ENCODE measurements around the gene ARHGAP15. TPM values are rescaled to one million over a fixed set of nuclear protein-coding genes. Genes with fewer than 3 reads are reported as not detected.

Gene ARHGAP15
- total and polyA plus RNA-seq, 5 donors from 2014 or later = 242 to 285 (median 260) TPM

DNA sequence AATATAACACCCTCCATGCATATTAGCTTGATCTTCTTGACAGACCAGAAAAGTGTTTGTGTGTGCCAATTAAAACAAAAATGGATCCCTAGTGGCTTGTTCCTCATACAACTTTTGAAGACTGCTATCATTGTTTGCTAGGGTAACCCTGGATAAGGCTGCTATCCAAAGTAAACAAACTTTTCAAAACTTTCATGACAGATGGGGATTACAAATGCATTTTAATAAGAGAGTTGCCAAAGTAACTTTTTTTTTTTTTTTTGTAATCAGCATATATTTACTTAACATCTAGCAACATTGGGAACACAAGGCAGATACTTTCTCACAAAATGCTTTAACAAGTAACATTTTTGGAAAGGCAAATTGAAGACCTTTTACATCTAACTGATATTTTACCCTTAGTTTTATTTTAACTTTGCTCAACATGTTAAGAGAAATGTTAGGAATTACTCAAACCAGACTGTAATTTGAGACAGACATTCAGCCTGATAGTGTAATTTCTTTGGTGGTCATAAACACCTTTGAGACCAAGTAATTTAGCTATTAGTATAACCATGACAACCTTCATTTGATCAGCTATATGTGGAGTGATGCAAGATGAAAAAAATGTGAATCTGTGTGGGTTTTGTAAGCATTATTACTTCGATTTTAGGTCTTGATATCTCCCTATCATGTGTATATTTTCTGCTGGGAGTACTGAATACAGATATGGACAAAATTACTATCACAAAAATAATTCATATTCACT, 300.9 kb downstream of the ARHGAP15 start:
- Mint-ChIP-seq H3K36me3 (peaks cover 9% of the 10 kb centered on the region), H3K4me1 (peaks cover 31 to 57% (median 54%) of the 10 kb centered on the region in 4 donors), H3K9me3 (no peaks in the 10 kb centered on the region), H3K4me3 (no peak overlapping the region), H3K27ac (no peak overlapping the region), H3K27me3 (no peaks in the 10 kb centered on the region)
- no peak overlapping the region for H3K27ac ChIP-seq (ENCODE audit: insufficient read depth, low read length, poor library complexity, severe bottlenecking)
- DNase-seq = no peak
- H3K36me3 ChIP-seq (ENCODE audit: control insufficient read depth, insufficient read depth, low read length) = peaks cover 5% of the 10 kb centered on the region
- no peak for ATAC-seq (ENCODE audit: low read depth in 2 of 2)
- no peak overlapping the region for H3K4me3 ChIP-seq (ENCODE audit: low read depth, low read length)
- H3K9me3 ChIP-seq (ENCODE audit: control insufficient read depth in 2 of 2, low read length in 2 of 2) = no peaks in the 10 kb centered on the region
- peaks cover 3% of the 10 kb centered on the region for H3K4me1 ChIP-seq (ENCODE audit: control insufficient read depth, insufficient read depth, low read length, poor library complexity, severe bottlenecking)
- H3K27me3 ChIP-seq (ENCODE audit: control insufficient read depth, insufficient read depth, low read length) = no peaks in the 10 kb centered on the region

DNA sequence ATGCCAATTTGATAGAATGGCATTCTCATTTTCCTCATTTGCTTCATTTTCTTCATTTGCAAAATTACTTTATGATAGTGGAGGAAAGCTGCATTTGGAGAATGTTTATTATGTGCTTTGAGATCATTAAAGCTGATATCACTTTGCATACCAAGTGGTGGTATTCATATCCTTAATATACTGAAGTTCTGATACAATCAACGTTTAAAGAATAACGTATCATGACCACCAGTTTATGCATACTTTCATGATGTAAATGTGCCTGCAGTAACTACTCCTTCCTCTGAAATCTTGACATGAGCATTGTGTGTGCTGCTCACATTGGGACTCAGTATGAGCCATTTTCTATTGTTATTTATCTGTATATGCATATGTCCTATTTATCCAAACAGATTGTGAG, 302.1 kb downstream of the ARHGAP15 start:
- H3K27ac ChIP-seq (ENCODE audit: insufficient read depth, low read length, poor library complexity, severe bottlenecking) = no peak overlapping the region
- peaks cover 31 to 52% (median 50%) of the 10 kb centered on the region in 4 donors for H3K4me1 Mint-ChIP-seq
- H3K36me3 ChIP-seq (ENCODE audit: control insufficient read depth, insufficient read depth, low read length) = peaks cover 14% of the 10 kb centered on the region
- H3K4me3 ChIP-seq (ENCODE audit: low read depth, low read length) = no peak overlapping the region
- H3K27ac Mint-ChIP-seq = no peak overlapping the region
- H3K4me1 ChIP-seq (ENCODE audit: control insufficient read depth, insufficient read depth, low read length, poor library complexity, severe bottlenecking) = peaks cover 3% of the 10 kb centered on the region
- no peak for ATAC-seq (ENCODE audit: low read depth in 2 of 2)
- no peaks in the 10 kb centered on the region for H3K27me3 Mint-ChIP-seq
- no peaks in the 10 kb centered on the region for H3K27me3 ChIP-seq (ENCODE audit: control insufficient read depth, insufficient read depth, low read length)
- no peaks in the 10 kb centered on the region for H3K9me3 Mint-ChIP-seq
- no peak overlapping the region for H3K4me3 Mint-ChIP-seq
- H3K36me3 Mint-ChIP-seq = peaks cover 9% of the 10 kb centered on the region
- H3K9me3 ChIP-seq (ENCODE audit: control insufficient read depth in 2 of 2, low read length in 2 of 2) = no peaks in the 10 kb centered on the region
- DNase-seq = no peak

GRCh38 chr2:143433251-143433650, 304.0 kb downstream of the ARHGAP15 start:
- Histone ChIP-seq H3K27ac (ENCODE audit: insufficient read depth, low read length, poor library complexity, severe bottlenecking) (no peak overlapping the region), H3K9me3 (ENCODE audit: control insufficient read depth in 2 of 2, low read length in 2 of 2) (no peaks in the 10 kb centered on the region), H3K4me3 (ENCODE audit: low read depth, low read length) (no peak overlapping the region), H3K36me3 (ENCODE audit: control insufficient read depth, insufficient read depth, low read length) (peaks cover 30% of the 10 kb centered on the region), H3K4me1 (ENCODE audit: control insufficient read depth, insufficient read depth, low read length, poor library complexity, severe bottlenecking) (no peaks in the 10 kb centered on the region), H3K27me3 (ENCODE audit: control insufficient read depth, insufficient read depth, low read length) (no peaks in the 10 kb centered on the region)
- DNase-seq (no peak), ATAC-seq (ENCODE audit: low read depth in 2 of 2) (no peak)
- Mint-ChIP-seq H3K4me3 (no peak overlapping the region), H3K27me3 (no peaks in the 10 kb centered on the region), H3K4me1 (peaks cover 29 to 40% (median 35%) of the 10 kb centered on the region in 4 donors), H3K36me3 (peaks cover 9% of the 10 kb centered on the region), H3K27ac (no peak overlapping the region), H3K9me3 (no peaks in the 10 kb centered on the region)

DNA sequence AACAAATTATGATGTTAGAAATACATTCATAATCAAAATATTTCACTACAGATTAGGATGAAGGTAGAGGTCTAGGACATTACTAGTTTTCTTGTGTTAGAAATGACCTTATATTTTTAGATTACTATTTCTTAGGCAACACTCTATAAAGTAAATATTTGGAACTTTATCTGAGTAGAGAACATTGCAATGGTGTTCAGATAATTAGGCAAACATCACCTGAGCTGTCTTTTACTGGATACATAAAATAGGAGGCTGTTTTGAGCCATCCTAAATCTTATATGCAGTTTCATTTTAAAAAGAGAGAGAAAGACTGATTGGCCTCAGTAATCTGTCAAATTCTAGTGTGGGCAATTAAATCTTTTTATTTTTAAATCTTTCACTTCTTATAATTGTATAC, 304.6 kb downstream of the ARHGAP15 start:
- Mint-ChIP-seq H3K4me3 (no peak overlapping the region), H3K27me3 (no peaks in the 10 kb centered on the region), H3K36me3 (peaks cover 14% of the 10 kb centered on the region), H3K9me3 (no peaks in the 10 kb centered on the region), H3K4me1 (peaks cover 23 to 38% (median 29%) of the 10 kb centered on the region in 4 donors), H3K27ac (no peak overlapping the region)
- peaks cover 36% of the 10 kb centered on the region for H3K36me3 ChIP-seq (ENCODE audit: control insufficient read depth, insufficient read depth, low read length)
- no peak for DNase-seq
- H3K27ac ChIP-seq (ENCODE audit: insufficient read depth, low read length, poor library complexity, severe bottlenecking) = no peak overlapping the region
- H3K4me3 ChIP-seq (ENCODE audit: low read depth, low read length) = no peak overlapping the region
- no peaks in the 10 kb centered on the region for H3K27me3 ChIP-seq (ENCODE audit: control insufficient read depth, insufficient read depth, low read length)
- ATAC-seq (ENCODE audit: low read depth in 2 of 2) = no peak
- no peaks in the 10 kb centered on the region for H3K4me1 ChIP-seq (ENCODE audit: control insufficient read depth, insufficient read depth, low read length, poor library complexity, severe bottlenecking)
- H3K9me3 ChIP-seq (ENCODE audit: control insufficient read depth in 2 of 2, low read length in 2 of 2) = no peaks in the 10 kb centered on the region

DNA sequence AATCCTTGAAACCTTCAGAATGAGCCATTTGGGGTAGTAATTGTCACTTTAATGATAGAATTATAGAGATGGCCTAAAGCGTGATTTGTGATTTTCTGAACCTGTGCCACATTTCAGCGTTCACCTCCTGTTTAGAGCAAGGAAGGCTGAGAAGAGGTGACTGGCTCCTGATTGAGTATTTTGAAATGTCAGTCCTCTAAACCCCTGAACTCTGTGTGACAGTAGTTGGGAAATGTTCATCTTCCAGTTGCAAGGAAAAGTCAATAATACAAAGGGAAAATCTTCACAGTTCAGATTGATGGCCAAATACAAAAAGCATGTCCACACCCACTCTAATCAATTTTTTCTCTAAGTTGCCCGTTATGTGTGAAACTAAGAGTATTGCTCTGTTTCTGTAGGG, 305.2 kb downstream of the ARHGAP15 start:
- Histone ChIP-seq H3K27me3 (ENCODE audit: control insufficient read depth, insufficient read depth, low read length) (no peaks in the 10 kb centered on the region), H3K36me3 (ENCODE audit: control insufficient read depth, insufficient read depth, low read length) (peaks cover 36% of the 10 kb centered on the region), H3K4me3 (ENCODE audit: low read depth, low read length) (no peak overlapping the region), H3K9me3 (ENCODE audit: control insufficient read depth in 2 of 2, low read length in 2 of 2) (no peaks in the 10 kb centered on the region), H3K4me1 (ENCODE audit: control insufficient read depth, insufficient read depth, low read length, poor library complexity, severe bottlenecking) (no peaks in the 10 kb centered on the region), H3K27ac (ENCODE audit: insufficient read depth, low read length, poor library complexity, severe bottlenecking) (no peak overlapping the region)
- no peaks in the 10 kb centered on the region for H3K27me3 Mint-ChIP-seq
- H3K4me1 Mint-ChIP-seq = peaks cover 18 to 34% (median 27%) of the 10 kb centered on the region in 4 donors
- H3K36me3 Mint-ChIP-seq = peaks cover 14% of the 10 kb centered on the region
- DNase-seq (no peak), ATAC-seq (ENCODE audit: low read depth in 2 of 2) (no peak)
- no peak overlapping the region for H3K4me3 Mint-ChIP-seq
- H3K9me3 Mint-ChIP-seq = no peaks in the 10 kb centered on the region
- peak overlapping the region in 1 of 3 donors; percentile 52 for H3K27ac Mint-ChIP-seq

GRCh38 chr2:143435131-143435530, 305.9 kb downstream of the ARHGAP15 start:
- Histone ChIP-seq H3K4me3 (ENCODE audit: low read depth, low read length) (no peak overlapping the region), H3K27ac (ENCODE audit: insufficient read depth, low read length, poor library complexity, severe bottlenecking) (no peak overlapping the region), H3K4me1 (ENCODE audit: control insufficient read depth, insufficient read depth, low read length, poor library complexity, severe bottlenecking) (no peaks in the 10 kb centered on the region), H3K27me3 (ENCODE audit: control insufficient read depth, insufficient read depth, low read length) (no peaks in the 10 kb centered on the region), H3K36me3 (ENCODE audit: control insufficient read depth, insufficient read depth, low read length) (peaks cover 41% of the 10 kb centered on the region), H3K9me3 (ENCODE audit: control insufficient read depth in 2 of 2, low read length in 2 of 2) (no peaks in the 10 kb centered on the region)
- Mint-ChIP-seq H3K27ac (peak overlapping the region in 1 of 3 donors; percentile 32), H3K4me3 (no peak overlapping the region), H3K9me3 (no peaks in the 10 kb centered on the region), H3K4me1 (peaks cover 21 to 29% (median 26%) of the 10 kb centered on the region in 4 donors), H3K36me3 (peaks cover 18% of the 10 kb centered on the region), H3K27me3 (no peaks in the 10 kb centered on the region)
- no peak for ATAC-seq (ENCODE audit: low read depth in 2 of 2)
- DNase-seq = no peak

- DNase-seq = no peak
- H3K9me3 ChIP-seq (ENCODE audit: control insufficient read depth in 2 of 2, low read length in 2 of 2) = no peaks in the 10 kb centered on the region
Observed at GRCh38 chr2:143436951-143437350, 307.7 kb downstream of the ARHGAP15 start.

More at GRCh38 chr2:143436951-143437350, 307.7 kb downstream of the ARHGAP15 start:
- H3K4me1 ChIP-seq (ENCODE audit: control insufficient read depth, insufficient read depth, low read length, poor library complexity, severe bottlenecking) = no peaks in the 10 kb centered on the region
- H3K27me3 Mint-ChIP-seq = no peaks in the 10 kb centered on the region
- ATAC-seq (ENCODE audit: low read depth in 2 of 2) = no peak
- no peak overlapping the region for H3K27ac Mint-ChIP-seq
- no peak overlapping the region for H3K4me3 Mint-ChIP-seq
- peaks cover 44% of the 10 kb centered on the region for H3K36me3 ChIP-seq (ENCODE audit: control insufficient read depth, insufficient read depth, low read length)
- no peak overlapping the region for H3K27ac ChIP-seq (ENCODE audit: insufficient read depth, low read length, poor library complexity, severe bottlenecking)
- H3K27me3 ChIP-seq (ENCODE audit: control insufficient read depth, insufficient read depth, low read length) = no peaks in the 10 kb centered on the region
- H3K4me1 Mint-ChIP-seq = peaks cover 15 to 31% (median 23%) of the 10 kb centered on the region in 4 donors
- no peak overlapping the region for H3K4me3 ChIP-seq (ENCODE audit: low read depth, low read length)
- H3K36me3 Mint-ChIP-seq = peaks cover 25% of the 10 kb centered on the region
- no peaks in the 10 kb centered on the region for H3K9me3 Mint-ChIP-seq

All from CD4-positive, CD25-positive, alpha-beta regulatory T cell (primary cell).